H9 (cell line): Measurements from ENCODE around the gene CCDC174. TPM values are rescaled to one million over a fixed set of nuclear protein-coding genes. Genes with fewer than 3 reads are reported as not detected.

Experiments used
- DNase-seq: peaks from one replicate; pipeline ENCODE4 v3.0.0-alpha.2; 2017
- H2AFZ ChIP-seq: one replicate; pipeline ENCODE4 v1.6.1; 2013; ENCODE audit warnings: mild to moderate bottlenecking, low read length, control low read depth, moderate library complexity
- H2AK5ac ChIP-seq: 2 replicates; pipeline ENCODE4 v1.6.1; 2013; ENCODE audit warnings: low read length, control low read depth, mixed read lengths; ENCODE audit not compliant: insufficient read length
- H2BK120ac ChIP-seq: one replicate; pipeline ENCODE4 v1.6.1; 2013; ENCODE audit warnings: low read depth, mild to moderate bottlenecking, low read length, control low read depth, inconsistent platforms; ENCODE audit not compliant: poor library complexity, severe bottlenecking
- H2BK12ac ChIP-seq: 2 replicates; pipeline ENCODE4 v1.6.1; 2013; ENCODE audit warnings: low read length, control low read depth, mixed read lengths, low read depth; ENCODE audit not compliant: insufficient read length
- H2BK15ac ChIP-seq: 2 replicates; pipeline ENCODE4 v1.6.1; 2013; ENCODE audit warnings: low read depth, low read length, control low read depth
- H2BK20ac ChIP-seq: one replicate; pipeline ENCODE4 v1.6.1; 2013; ENCODE audit warnings: low read depth, mild to moderate bottlenecking, low read length, control low read depth, inconsistent platforms; ENCODE audit not compliant: poor library complexity, severe bottlenecking
- H2BK5ac ChIP-seq: 2 replicates; pipeline ENCODE4 v1.6.1; 2013; ENCODE audit warnings: low read length, control low read depth, mixed read lengths; ENCODE audit not compliant: insufficient read length
- H3K14ac ChIP-seq: 2 replicates; pipeline ENCODE4 v1.6.1; 2013; ENCODE audit warnings: low read length, control low read depth; ENCODE audit not compliant: insufficient read depth
- H3K18ac ChIP-seq: 2 replicates; pipeline ENCODE4 v1.6.1; 2013; ENCODE audit warnings: low read depth, mild to moderate bottlenecking, mixed read lengths, low read length, control low read depth; ENCODE audit not compliant: insufficient read length
- H3K23ac ChIP-seq: 2 replicates; pipeline ENCODE4 v1.6.1; 2013; ENCODE audit warnings: low read length, control low read depth, mixed read lengths, low read depth; ENCODE audit not compliant: insufficient read length
- H3K23me2 ChIP-seq: 2 replicates; pipeline ENCODE4 v1.6.1; 2013; ENCODE audit warnings: low read depth, mild to moderate bottlenecking, mixed read lengths, low read length, control low read depth; ENCODE audit not compliant: insufficient read length, poor library complexity, severe bottlenecking
- H3K27ac ChIP-seq: 2 replicates; pipeline ENCODE4 v1.5.1; 2013; ENCODE audit warnings: low read length, control low read depth, mixed read lengths, low read depth; ENCODE audit not compliant: insufficient read length
- H3K27me3 ChIP-seq: 2 replicates; pipeline ENCODE4 v1.6.1; 2013; ENCODE audit warnings: low read length, control low read depth, inconsistent platforms; ENCODE audit not compliant: insufficient read depth
- H3K4ac ChIP-seq: 2 replicates; pipeline ENCODE4 v1.6.1; 2013; ENCODE audit warnings: low read depth, mild to moderate bottlenecking, control low read depth, inconsistent platforms, low read length, moderate library complexity
- H3K4me1 ChIP-seq: 2 replicates; pipeline ENCODE4 v1.6.1; 2013; ENCODE audit warnings: low read length, control low read depth, inconsistent platforms; ENCODE audit not compliant: insufficient read depth
- H3K4me2 ChIP-seq: 2 replicates; pipeline ENCODE4 v1.6.1; 2013; ENCODE audit warnings: low read length, control low read depth, mixed read lengths; ENCODE audit not compliant: insufficient read length, insufficient read depth
- H3K56ac ChIP-seq: 2 replicates; pipeline ENCODE4 v1.6.1; 2013; ENCODE audit warnings: low read depth, mild to moderate bottlenecking, mixed read lengths, low read length, control low read depth; ENCODE audit not compliant: insufficient read length
- H3K79me1 ChIP-seq: 2 replicates; pipeline ENCODE4 v1.6.1; 2013; ENCODE audit warnings: low read depth, mild to moderate bottlenecking, moderate library complexity, low read length, control low read depth, inconsistent platforms; ENCODE audit not compliant: insufficient read depth, poor library complexity, severe bottlenecking
- H3K79me2 ChIP-seq: 2 replicates; pipeline ENCODE4 v1.6.1; 2013; ENCODE audit warnings: low read length, control low read depth, inconsistent platforms; ENCODE audit not compliant: insufficient read depth
- H3K9ac ChIP-seq: 2 replicates; pipeline ENCODE4 v1.6.1; 2013; ENCODE audit warnings: low read length, control low read depth, mixed read lengths; ENCODE audit not compliant: insufficient read length; ENCODE audit errors: extremely low read depth
- H3K9me3 ChIP-seq: one replicate; pipeline ENCODE4 v1.6.1; 2013; ENCODE audit warnings: low read depth, low read length, inconsistent platforms; ENCODE audit not compliant: control insufficient read depth
- H3T11ph ChIP-seq: one replicate; pipeline ENCODE4 v1.6.1; 2013; ENCODE audit warnings: mild to moderate bottlenecking, low read length, control low read depth, inconsistent platforms
- H4K20me1 ChIP-seq: one replicate; pipeline ENCODE4 v1.6.1; 2013; ENCODE audit not compliant: control insufficient read depth, insufficient read length, insufficient read depth
- H4K5ac ChIP-seq: 2 replicates; pipeline ENCODE4 v1.6.1; 2013; ENCODE audit warnings: low read depth, mild to moderate bottlenecking, mixed read lengths, low read length, control low read depth; ENCODE audit not compliant: insufficient read length
- H4K8ac ChIP-seq: replicated peaks from 2 replicates; pipeline ENCODE4 v1.6.1; 2013; ENCODE audit warnings: low read length, control low read depth, mixed read lengths, low read depth; ENCODE audit not compliant: insufficient read length
- H4K91ac ChIP-seq: 2 replicates; pipeline ENCODE4 v1.6.1; 2013; ENCODE audit warnings: low read depth, mild to moderate bottlenecking, moderate library complexity, mixed read lengths, low read length, control low read depth; ENCODE audit not compliant: insufficient read length
- H3K27ac Mint-ChIP-seq, 3 experiments: 2 replicates in 2 of 3; 3 replicates in 1 of 3; pipeline ENCODE4 v1.8.0; 2020 to 2021; ENCODE audit warnings: mixed read lengths in 3 of 3, mild to moderate bottlenecking in 1 of 3, moderate library complexity in 1 of 3
- H3K27me3 Mint-ChIP-seq: 2 replicates; pipeline ENCODE4 v1.8.0; 2021; ENCODE audit warnings: low read depth, mild to moderate bottlenecking, moderate library complexity, mixed read lengths
- H3K36me3 Mint-ChIP-seq, 3 experiments: 2 replicates in 2 of 3; 3 replicates in 1 of 3; pipeline ENCODE4 v1.8.0; 2020 to 2021; ENCODE audit warnings: low read depth in 3 of 3, mixed read lengths in 3 of 3; ENCODE audit not compliant: insufficient read depth in 1 of 3
- H3K4me1 Mint-ChIP-seq, 2 experiments: 2 replicates each; pipeline ENCODE4 v1.8.0; 2020; ENCODE audit warnings: mixed read lengths in 2 of 2
- H3K4me3 Mint-ChIP-seq, 2 experiments: 2 replicates in 1 of 2; 3 replicates in 1 of 2; pipeline ENCODE4 v1.8.0; 2020 to 2021; ENCODE audit warnings: mild to moderate bottlenecking in 2 of 2, mixed read lengths in 2 of 2, moderate library complexity in 1 of 2
- H3K9me3 Mint-ChIP-seq, 2 experiments: 2 replicates in 1 of 2; 3 replicates in 1 of 2; pipeline ENCODE4 v1.8.0; 2020; ENCODE audit warnings: mild to moderate bottlenecking in 2 of 2, mixed read lengths in 2 of 2, moderate library complexity in 1 of 2
- WGBS: extraction: QIAGEN DNeasy Blood & Tissue Kit; methylation state at CpG from one replicate; pipeline ENCODE4 v1.1.7; 2013; ENCODE audit warnings: missing lambda C conversion rate, low lambda C conversion rate, mixed read lengths; ENCODE audit not compliant: insufficient read length; ENCODE audit errors: extremely low coverage; 5-methylcytosine and 5-hydroxymethylcytosine counted together
- total RNA-seq: library from RNA; stranded (reverse); gene quantifications from 2 replicates; pipeline ENCODE4 v1.2.1, GENCODE V29; 2021
- TF ChIP-seq, protein P1 (sequence below): fragments of 200-600 bp; sonication (generic); conservative IDR thresholded peaks from 3 replicates; pipeline ENCODE4 v1.8.0; 2021; ENCODE audit warnings: antibody characterized with exemption, mild to moderate bottlenecking

Gene CCDC174
- total RNA-seq, 1 experiment from 2014 or later = 15.2 TPM

DNA sequence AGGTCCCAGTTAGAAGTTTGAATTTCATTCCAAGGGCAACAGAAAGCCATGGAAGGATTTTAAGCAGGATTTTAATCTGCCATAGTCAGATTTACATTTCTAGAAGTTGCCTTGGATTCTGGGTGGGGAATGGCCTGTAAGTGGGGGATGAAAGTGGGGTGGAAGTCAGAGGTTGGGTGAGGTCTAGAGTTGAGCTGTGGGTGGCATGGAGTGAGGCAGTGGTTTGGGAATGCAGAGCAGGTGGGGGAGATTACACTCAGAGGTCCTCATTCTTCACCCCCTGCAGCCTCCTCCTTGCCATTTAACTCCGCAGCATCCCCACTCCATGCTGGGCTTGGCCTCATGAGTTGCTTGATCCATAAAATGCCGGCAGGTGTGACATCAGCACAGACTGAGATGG is 32.0 kb upstream of the CCDC174 start:
- Histone ChIP-seq H2BK20ac (no peak overlapping the region), H3K4me2 (no peak overlapping the region), H2BK15ac (no peak overlapping the region), H2AFZ (no peak overlapping the region), H3K79me1 (no peaks in the 10 kb centered on the region), H3K18ac (no peak overlapping the region), H3K56ac (no peak overlapping the region), H3K27ac (no peak overlapping the region), H2BK12ac (no peak overlapping the region), H3K79me2 (no peaks in the 10 kb centered on the region), H3T11ph (no peak overlapping the region), H3K4ac (no peak overlapping the region), H3K27me3 (no peaks in the 10 kb centered on the region), H2BK5ac (no peak overlapping the region), H2BK120ac (no peak overlapping the region), H3K9me3 (no peaks in the 10 kb centered on the region), H3K23me2 (no peaks in the 10 kb centered on the region), H3K14ac (no peak overlapping the region), H4K20me1 (no peaks in the 10 kb centered on the region), H3K9ac (no peak overlapping the region), H2AK5ac (no peak overlapping the region), H3K23ac (no peak overlapping the region), H3K4me1 (no peaks in the 10 kb centered on the region; the same call in 1 of the 2 replicates), H4K8ac (no peak overlapping the region), H4K5ac (no peak overlapping the region), H4K91ac (no peak overlapping the region)
- TF ChIP-seq, protein P1, sequence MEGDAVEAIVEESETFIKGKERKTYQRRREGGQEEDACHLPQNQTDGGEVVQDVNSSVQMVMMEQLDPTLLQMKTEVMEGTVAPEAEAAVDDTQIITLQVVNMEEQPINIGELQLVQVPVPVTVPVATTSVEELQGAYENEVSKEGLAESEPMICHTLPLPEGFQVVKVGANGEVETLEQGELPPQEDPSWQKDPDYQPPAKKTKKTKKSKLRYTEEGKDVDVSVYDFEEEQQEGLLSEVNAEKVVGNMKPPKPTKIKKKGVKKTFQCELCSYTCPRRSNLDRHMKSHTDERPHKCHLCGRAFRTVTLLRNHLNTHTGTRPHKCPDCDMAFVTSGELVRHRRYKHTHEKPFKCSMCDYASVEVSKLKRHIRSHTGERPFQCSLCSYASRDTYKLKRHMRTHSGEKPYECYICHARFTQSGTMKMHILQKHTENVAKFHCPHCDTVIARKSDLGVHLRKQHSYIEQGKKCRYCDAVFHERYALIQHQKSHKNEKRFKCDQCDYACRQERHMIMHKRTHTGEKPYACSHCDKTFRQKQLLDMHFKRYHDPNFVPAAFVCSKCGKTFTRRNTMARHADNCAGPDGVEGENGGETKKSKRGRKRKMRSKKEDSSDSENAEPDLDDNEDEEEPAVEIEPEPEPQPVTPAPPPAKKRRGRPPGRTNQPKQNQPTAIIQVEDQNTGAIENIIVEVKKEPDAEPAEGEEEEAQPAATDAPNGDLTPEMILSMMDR = no peak
- no peak for DNase-seq
- peaks cover 23 to 31% of the 10 kb centered on the region in 2 experiments for H3K4me1 Mint-ChIP-seq
- WGBS = no CpG with 5 or more reads among the region's 2 CpGs
- H3K27me3 Mint-ChIP-seq = peaks cover 5% of the 10 kb centered on the region
- no peaks in the 10 kb centered on the region for H3K9me3 Mint-ChIP-seq
- H3K4me3 Mint-ChIP-seq = no peak overlapping the region; a peak in 1 of 5 replicates
- H3K27ac Mint-ChIP-seq = peak overlapping the region in 2 of 3 experiments; percentile 24 to 76; a peak in 1 of 7 replicates
- no peaks in the 10 kb centered on the region for H3K36me3 Mint-ChIP-seq
